ENCODE results near the gene ZNF710.

DNA sequence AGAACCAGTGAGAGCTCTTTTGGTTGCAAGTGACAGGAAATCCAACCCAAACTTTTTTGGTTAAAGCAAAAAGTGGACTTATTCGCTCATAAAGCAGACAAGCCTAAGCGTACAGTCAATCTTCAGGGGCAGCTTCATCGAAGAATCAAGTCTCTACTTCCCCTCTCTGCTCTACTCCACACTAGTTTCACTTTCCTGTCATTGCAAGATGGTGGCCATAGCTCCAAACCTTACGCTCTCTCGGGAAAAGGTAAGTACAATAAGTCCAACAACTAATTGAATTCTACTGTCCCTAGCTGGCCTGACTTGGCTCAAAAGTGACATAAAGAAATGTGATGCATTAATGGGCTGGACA, 24.9 kb upstream of the ZNF710 start:
- TF ChIP-seq, protein P1, sequence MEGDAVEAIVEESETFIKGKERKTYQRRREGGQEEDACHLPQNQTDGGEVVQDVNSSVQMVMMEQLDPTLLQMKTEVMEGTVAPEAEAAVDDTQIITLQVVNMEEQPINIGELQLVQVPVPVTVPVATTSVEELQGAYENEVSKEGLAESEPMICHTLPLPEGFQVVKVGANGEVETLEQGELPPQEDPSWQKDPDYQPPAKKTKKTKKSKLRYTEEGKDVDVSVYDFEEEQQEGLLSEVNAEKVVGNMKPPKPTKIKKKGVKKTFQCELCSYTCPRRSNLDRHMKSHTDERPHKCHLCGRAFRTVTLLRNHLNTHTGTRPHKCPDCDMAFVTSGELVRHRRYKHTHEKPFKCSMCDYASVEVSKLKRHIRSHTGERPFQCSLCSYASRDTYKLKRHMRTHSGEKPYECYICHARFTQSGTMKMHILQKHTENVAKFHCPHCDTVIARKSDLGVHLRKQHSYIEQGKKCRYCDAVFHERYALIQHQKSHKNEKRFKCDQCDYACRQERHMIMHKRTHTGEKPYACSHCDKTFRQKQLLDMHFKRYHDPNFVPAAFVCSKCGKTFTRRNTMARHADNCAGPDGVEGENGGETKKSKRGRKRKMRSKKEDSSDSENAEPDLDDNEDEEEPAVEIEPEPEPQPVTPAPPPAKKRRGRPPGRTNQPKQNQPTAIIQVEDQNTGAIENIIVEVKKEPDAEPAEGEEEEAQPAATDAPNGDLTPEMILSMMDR (IDR thresholded peaks at IDR 0.05; ENCODE audit: borderline replicate concordance, extremely low read depth, low read length, poor library complexity, severe bottlenecking): no peak
- TF ChIP-seq EZH2 (IDR thresholded peaks at IDR 0.05; ENCODE audit: borderline replicate concordance, low read depth, low read length, severe bottlenecking): no peak

All from DND-41 (cell line).